Thymus (tissue), 14 donors: ENCODE data around the gene TMPRSS11B. TPM values are rescaled to one million over a fixed set of nuclear protein-coding genes. Genes with fewer than 3 reads are reported as not detected.
"Not testable (repeated sequence)": the region's sequence is repeated elsewhere in the genome, so short reads cannot be mapped to it uniquely, and the experiment has no call there.

Experiments used
- DNase-seq, 9 donors: peaks; one replicate each; pipeline ENCODE4 v3.0.0-alpha.2; 2013; ENCODE audit warnings: low spot score in 9 of 9, low read depth in 6 of 9, missing footprints in 1 of 9
- H3K27ac ChIP-seq, 2 donors: one replicate each; pipeline ENCODE4 v1.5.1; 2013; ENCODE audit warnings: control low read depth in 1 of 2, low read depth in 1 of 2, low read length in 1 of 2, mild to moderate bottlenecking in 1 of 2, moderate library complexity in 1 of 2
- H3K27me3 ChIP-seq, 2 donors: one replicate each; pipeline ENCODE4 v1.5.1; 2013; ENCODE audit warnings: low read length in 1 of 2; ENCODE audit not compliant: control insufficient read depth in 2 of 2, insufficient read depth in 1 of 2
- H3K36me3 ChIP-seq, 2 donors: one replicate each; pipeline ENCODE4 v1.5.1; 2013; ENCODE audit warnings: low read length in 1 of 2, mild to moderate bottlenecking in 1 of 2, moderate library complexity in 1 of 2; ENCODE audit not compliant: control insufficient read depth in 2 of 2, insufficient read depth in 2 of 2
- H3K4me1 ChIP-seq, 2 donors: one replicate each; pipeline ENCODE4 v1.5.1; 2013; ENCODE audit warnings: low read length in 2 of 2; ENCODE audit not compliant: control insufficient read depth in 2 of 2, insufficient read depth in 2 of 2
- H3K4me3 ChIP-seq, 2 donors: one replicate each; pipeline ENCODE4 v1.5.1; 2013; ENCODE audit warnings: low read length in 2 of 2, control low read depth in 1 of 2, mild to moderate bottlenecking in 1 of 2
- H3K9me3 ChIP-seq, 2 donors: one replicate each; pipeline ENCODE4 v1.5.1; 2013; ENCODE audit warnings: low read length in 1 of 2, mild to moderate bottlenecking in 1 of 2; ENCODE audit not compliant: control insufficient read depth in 2 of 2, insufficient read depth in 1 of 2
- WGBS: extraction: QIAGEN DNeasy Blood & Tissue Kit; methylation state at CpG from one replicate; pipeline ENCODE4 v1.1.7; 2013; 5-methylcytosine and 5-hydroxymethylcytosine counted together
- long read RNA-seq, 10 donors: transcript quantifications; one replicate each; lab custom pipeline, GENCODE V29; 2026
- polyA plus RNA-seq: library from polyadenylated mRNA; stranded (reverse); fragments of 200-250 nt; gene quantifications from one replicate; pipeline ENCODE4 v1.2.3, GENCODE V29; 2013
- total RNA-seq: library from RNA; stranded (reverse); fragments of 120-200 nt; gene quantifications from one replicate; pipeline ENCODE4 v1.2.4, GENCODE V29; 2013
- donor health status: healthy.

Gene TMPRSS11B, protein sequence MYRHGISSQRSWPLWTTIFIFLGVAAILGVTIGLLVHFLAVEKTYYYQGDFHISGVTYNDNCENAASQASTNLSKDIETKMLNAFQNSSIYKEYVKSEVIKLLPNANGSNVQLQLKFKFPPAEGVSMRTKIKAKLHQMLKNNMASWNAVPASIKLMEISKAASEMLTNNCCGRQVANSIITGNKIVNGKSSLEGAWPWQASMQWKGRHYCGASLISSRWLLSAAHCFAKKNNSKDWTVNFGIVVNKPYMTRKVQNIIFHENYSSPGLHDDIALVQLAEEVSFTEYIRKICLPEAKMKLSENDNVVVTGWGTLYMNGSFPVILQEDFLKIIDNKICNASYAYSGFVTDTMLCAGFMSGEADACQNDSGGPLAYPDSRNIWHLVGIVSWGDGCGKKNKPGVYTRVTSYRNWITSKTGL
- total RNA-seq (0.05 TPM), polyA plus RNA-seq (0.75 TPM)
- long read RNA-seq, donor 1: 0 reads
- long read RNA-seq, donor 2: 0 reads
- long read RNA-seq, donor 3: 0 reads
- long read RNA-seq, donor 4: 0 reads
- long read RNA-seq, donor 5: 0 reads
- long read RNA-seq, donor 6: 0 reads
- long read RNA-seq, donor 7: 0 reads
- long read RNA-seq, donor 8: 0 reads
- long read RNA-seq, donor 9: 0 reads
- long read RNA-seq, donor 10: 0 reads

DNA sequence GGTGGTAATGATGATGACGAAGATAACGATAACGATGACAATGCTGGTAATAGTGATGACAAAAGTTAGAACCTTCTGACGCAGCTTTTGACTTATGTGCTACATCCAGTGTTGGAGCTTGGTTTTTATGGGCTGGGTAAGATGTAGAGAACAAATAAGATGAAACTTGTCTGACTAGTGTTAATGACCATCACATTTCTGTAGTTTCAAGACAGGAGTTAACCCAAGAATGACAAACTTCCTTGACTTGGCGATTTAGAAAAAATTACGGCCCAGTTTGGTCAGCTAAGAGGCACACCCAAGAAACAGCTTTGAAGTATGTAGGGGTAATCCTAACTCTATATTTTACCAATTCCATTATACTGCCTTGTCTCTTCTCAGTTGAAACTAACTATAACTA, at the start of gene TMPRSS11B:
TMPRSS11B (minus strand) TSS at position 101 of the 400 bp plus-strand sequence. CDS start 136 bp downstream, outside the sequence.
- Histone ChIP-seq H3K27ac (no peak within 1 kb of the TSS), H3K27me3 (no peaks in the 10 kb centered on the region), H3K4me1 (no peaks in the 10 kb centered on the region), H3K36me3 (no peaks in the 10 kb centered on the region), H3K4me3 (no peak within 1 kb of the TSS), H3K9me3 (no peaks in the 10 kb centered on the region)
- WGBS: 98% methylated on average over 6 of the region's 6 CpGs
- no peak for DNase-seq

- no peak for DNase-seq
- Histone ChIP-seq H3K36me3 (no peaks in the 10 kb centered on the region), H3K9me3 (no peaks in the 10 kb centered on the region), H3K4me1 (no peaks in the 10 kb centered on the region), H3K27me3 (no peaks in the 10 kb centered on the region), H3K27ac (no peak overlapping the region), H3K4me3 (no peak overlapping the region)
- 95% methylated on average over 1 of the region's 1 CpG for WGBS
Measured at GRCh38 chr4:68291256-68291655, 45.8 kb upstream of the TMPRSS11B start.

DNA sequence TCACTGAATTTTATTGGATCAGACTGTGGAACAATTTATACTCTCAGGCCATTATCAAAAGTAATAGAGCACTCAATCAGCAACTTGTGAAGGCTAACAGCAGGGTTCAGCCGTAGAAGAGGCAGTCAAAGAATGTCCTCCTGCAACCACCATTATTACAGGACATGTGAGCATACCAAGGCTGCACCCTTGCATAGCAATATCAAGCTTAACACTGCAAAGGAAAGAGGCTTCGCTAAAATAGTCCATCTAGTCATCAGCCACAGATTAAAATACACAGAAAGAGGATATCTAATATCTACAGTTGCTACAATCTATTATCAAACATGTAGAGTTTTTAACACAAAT, 42.9 kb upstream of the TMPRSS11B start:
- Histone ChIP-seq H3K4me1 (no peaks in the 10 kb centered on the region), H3K4me3 (no peak overlapping the region), H3K36me3 (no peaks in the 10 kb centered on the region), H3K27me3 (no peaks in the 10 kb centered on the region), H3K9me3 (no peaks in the 10 kb centered on the region), H3K27ac (no peak overlapping the region)
- WGBS: 78% methylated on average over 2 of the region's 2 CpGs
- no peak for DNase-seq

DNA sequence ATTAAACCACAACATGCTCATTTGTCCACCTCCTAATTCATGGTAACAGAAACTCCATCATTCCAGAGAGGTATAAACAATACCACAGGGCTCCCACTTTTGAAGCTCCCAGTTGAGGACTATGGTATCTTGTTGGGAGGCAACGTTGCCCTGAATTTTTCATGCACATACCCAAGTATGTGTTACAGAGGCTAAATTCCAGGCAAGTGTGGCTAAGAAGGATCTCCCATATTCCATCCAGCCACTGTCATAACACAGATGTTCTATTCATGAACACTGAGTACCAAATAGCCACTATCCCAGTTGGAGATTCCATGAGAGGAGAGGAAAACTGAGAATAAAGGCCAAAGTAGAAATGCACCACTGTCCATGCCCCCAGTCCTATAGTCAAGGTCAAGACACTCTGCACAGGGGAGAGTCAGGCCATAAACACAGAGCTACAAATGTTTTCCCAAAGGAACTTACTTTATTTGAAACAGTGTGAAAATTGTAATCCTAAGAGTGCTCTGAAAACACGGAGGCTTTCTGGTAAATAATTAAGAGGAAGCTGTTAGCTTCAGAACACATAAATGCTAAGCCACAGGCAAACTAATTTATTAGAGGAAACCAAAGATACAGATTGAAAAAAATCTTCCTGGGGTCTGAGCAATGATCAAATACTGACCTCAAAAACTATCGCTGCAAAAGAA, 42.4 kb upstream of the TMPRSS11B start:
- Histone ChIP-seq H3K4me1 (no peaks in the 10 kb centered on the region), H3K9me3 (no peaks in the 10 kb centered on the region), H3K36me3 (no peaks in the 10 kb centered on the region), H3K27me3 (no peaks in the 10 kb centered on the region), H3K4me3 (no peak overlapping the region), H3K27ac (no peak overlapping the region)
- WGBS: 50% methylated on average over 3 of the region's 3 CpGs
- DNase-seq: no peak

DNA sequence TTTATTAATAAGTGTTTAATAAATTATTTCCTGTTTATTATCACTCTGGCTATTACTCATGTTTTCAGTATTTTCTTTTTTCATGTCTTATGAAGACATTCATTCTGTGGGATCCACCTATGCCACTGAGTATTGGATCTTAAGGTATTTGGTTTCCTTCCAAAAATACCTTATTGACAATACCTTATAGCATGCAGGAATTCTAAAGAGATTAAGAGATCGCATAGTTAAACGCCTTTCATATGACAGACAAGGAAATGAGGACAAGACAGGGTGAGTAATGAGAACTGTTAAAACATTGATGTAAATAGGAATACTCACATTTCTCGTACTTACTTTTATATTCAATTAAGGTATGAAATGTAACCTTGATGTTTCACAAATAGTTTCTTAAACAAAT, 38.2 kb upstream of the TMPRSS11B start:
- H3K27ac ChIP-seq: no peak overlapping the region
- H3K36me3 ChIP-seq: no peaks in the 10 kb centered on the region
- no peaks in the 10 kb centered on the region for H3K4me1 ChIP-seq
- 99% methylated on average over 3 of the region's 3 CpGs for WGBS
- no peaks in the 10 kb centered on the region for H3K9me3 ChIP-seq
- no peak overlapping the region for H3K4me3 ChIP-seq
- no peak for DNase-seq
- H3K27me3 ChIP-seq: no peaks in the 10 kb centered on the region

- H3K4me3 ChIP-seq: no peak overlapping the region
- no peaks in the 10 kb centered on the region for H3K27me3 ChIP-seq
- no peaks in the 10 kb centered on the region for H3K36me3 ChIP-seq
- 97% methylated on average over 2 of the region's 2 CpGs for WGBS
- no peaks in the 10 kb centered on the region for H3K9me3 ChIP-seq
- H3K4me1 ChIP-seq: no peaks in the 10 kb centered on the region
- H3K27ac ChIP-seq: no peak overlapping the region
- no peak for DNase-seq
Measured at GRCh38 chr4:68283095-68283494, 37.6 kb upstream of the TMPRSS11B start.

DNA sequence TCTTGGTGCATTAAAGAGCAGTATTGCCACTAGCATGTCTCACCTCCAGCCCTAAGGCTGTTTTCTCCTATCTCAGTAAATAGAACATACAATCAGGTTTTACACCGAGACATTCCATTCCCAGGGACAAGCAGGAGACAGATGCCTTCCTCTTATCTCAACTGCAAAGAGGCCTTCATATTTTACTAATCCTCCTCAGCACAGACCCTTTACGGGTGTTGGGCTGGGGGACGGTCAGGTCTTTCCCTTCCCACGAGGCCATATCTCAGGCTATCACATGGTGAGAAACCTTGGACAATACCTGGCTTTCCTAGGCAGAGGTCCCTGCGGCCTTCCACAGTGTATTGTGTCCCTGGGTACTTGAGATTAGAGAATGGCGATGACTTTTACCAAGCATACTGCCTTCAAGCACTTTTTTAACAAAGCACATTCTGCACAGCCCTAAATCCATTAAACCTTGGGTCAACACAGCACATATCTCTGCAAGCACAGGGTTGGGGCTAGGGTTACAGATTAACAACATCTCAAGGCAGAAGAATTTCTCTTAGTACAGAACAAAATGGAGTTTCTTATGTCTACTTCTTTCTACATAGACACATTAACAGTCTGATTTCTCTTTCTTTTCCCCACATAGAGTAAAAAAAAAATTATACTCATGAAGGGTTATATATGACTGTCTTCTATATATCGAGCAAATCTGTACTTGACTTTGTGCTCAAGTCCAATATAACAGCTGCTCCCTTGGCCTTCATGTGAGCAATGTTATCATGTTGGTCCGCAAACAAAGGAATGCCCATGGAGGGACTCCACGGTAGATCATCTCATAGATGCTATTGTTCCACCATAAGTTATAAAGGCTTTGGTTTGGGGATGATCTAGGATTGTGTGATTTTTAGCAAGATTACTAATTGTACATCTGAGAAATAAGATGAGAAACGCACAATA, 36.6 kb upstream of the TMPRSS11B start:
- H3K36me3 ChIP-seq, H3K4me3 ChIP-seq, H3K27me3 ChIP-seq, H3K27ac ChIP-seq, H3K9me3 ChIP-seq, H3K4me1 ChIP-seq, DNase-seq: not testable (repeated sequence)
- 93% methylated on average over 10 of the region's 10 CpGs for WGBS

GRCh38 chr4:68278029-68278428, 32.5 kb upstream of the TMPRSS11B start:
- Histone ChIP-seq H3K36me3 (no peaks in the 10 kb centered on the region), H3K27me3 (no peaks in the 10 kb centered on the region), H3K27ac (no peak overlapping the region), H3K4me1 (no peaks in the 10 kb centered on the region), H3K9me3 (no peaks in the 10 kb centered on the region), H3K4me3 (no peak overlapping the region)
- DNase-seq: no peak
- WGBS: 89% methylated on average over 2 of the region's 2 CpGs
